Esophagus muscularis mucosa (tissue), 4 donors: ENCODE measurements around the gene ARL17B. TPM values are rescaled to one million over a fixed set of nuclear protein-coding genes. Genes with fewer than 3 reads are reported as not detected.
"Not testable (repeated sequence)": the region's sequence is repeated elsewhere in the genome, so short reads cannot be mapped to it uniquely, and the experiment has no call there.

Experiments
- DNase-seq: peaks from one replicate; pipeline ENCODE4 v3.0.0-alpha.2; 2017; ENCODE audit errors: extremely low spot score
- H3K27ac ChIP-seq, 4 donors: fragments of 200-600 bp; sonication (generic); replicated peaks in 1 of 4; 1 replicate in 3 of 4; 2 replicates in 1 of 4; pipeline ENCODE4 v1.5.1; 2016 to 2019; ENCODE audit warnings: mild to moderate bottlenecking in 1 of 4
- H3K27me3 ChIP-seq, 4 donors: fragments of 200-600 bp; sonication (generic); one replicate each; pipeline versions ENCODE4 v1.5.1 to v1.6.0; 2016 to 2019
- H3K36me3 ChIP-seq, 4 donors: fragments of 200-600 bp; sonication (generic); one replicate each; pipeline ENCODE4 v1.5.1; 2016 to 2019
- H3K4me1 ChIP-seq, 4 donors: fragments of 200-600 bp; sonication (generic); one replicate each; pipeline ENCODE4 v1.5.1; 2016 to 2019
- H3K4me3 ChIP-seq, 4 donors: fragments of 200-600 bp; sonication (generic); 1 replicate in 2 of 4; 2 replicates in 2 of 4; pipeline ENCODE4 v1.5.1; 2016 to 2019; ENCODE audit warnings: mild to moderate bottlenecking in 4 of 4, moderate library complexity in 1 of 4
- H3K9me3 ChIP-seq, 4 donors: fragments of 200-600 bp; sonication (generic); 1 replicate in 3 of 4; 2 replicates in 1 of 4; pipeline ENCODE4 v1.5.1; 2016 to 2019
- WGBS: methylation state at CpG from one replicate; pipeline ENCODE4 v1.1.5; 2018; 5-methylcytosine and 5-hydroxymethylcytosine counted together
- intact Hi-C: fragments of 100-400 bp; cut with DNase I; formaldehyde crosslinking; loops from one replicate; pipeline ENCODE4 v1.15.1; 2023
- total RNA-seq, 4 donors: library from RNA; depleted of rRNA; stranded (reverse); fragments of >200 nt; gene quantifications; one replicate each; pipeline versions ENCODE4 v1.1.0 to v1.2.1, GENCODE V29; 2016

ARL17B gene
- total RNA-seq, 4 donors from 2014 or later = 6.9 to 19.4 (median 15.4) TPM

DNA sequence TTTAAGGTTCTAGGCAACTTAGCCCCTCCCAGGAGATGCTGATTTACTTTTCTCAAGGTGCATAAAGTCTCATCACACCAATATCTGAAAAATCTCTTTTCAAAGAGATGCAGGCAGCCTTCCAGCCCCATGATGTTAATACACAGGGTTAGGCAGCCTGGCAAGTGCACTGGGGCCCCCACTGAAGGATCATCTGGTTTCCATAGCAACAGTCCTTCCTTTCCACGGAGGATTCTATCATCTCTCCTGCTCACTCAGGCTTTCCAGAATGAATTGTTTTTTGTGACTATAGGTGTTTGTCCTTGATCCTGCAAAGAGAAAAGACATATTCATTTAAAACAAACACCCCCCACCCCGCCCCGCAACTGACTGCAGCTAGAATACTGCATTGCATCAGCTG lies 6.0 kb upstream of the ARL17B start:
- H3K9me3 ChIP-seq, intact Hi-C loops, DNase-seq, H3K36me3 ChIP-seq, H3K4me1 ChIP-seq, H3K4me3 ChIP-seq, H3K27ac ChIP-seq, H3K27me3 ChIP-seq: not testable (repeated sequence)
- WGBS = no CpG with 5 or more reads among the region's 3 CpGs

DNA sequence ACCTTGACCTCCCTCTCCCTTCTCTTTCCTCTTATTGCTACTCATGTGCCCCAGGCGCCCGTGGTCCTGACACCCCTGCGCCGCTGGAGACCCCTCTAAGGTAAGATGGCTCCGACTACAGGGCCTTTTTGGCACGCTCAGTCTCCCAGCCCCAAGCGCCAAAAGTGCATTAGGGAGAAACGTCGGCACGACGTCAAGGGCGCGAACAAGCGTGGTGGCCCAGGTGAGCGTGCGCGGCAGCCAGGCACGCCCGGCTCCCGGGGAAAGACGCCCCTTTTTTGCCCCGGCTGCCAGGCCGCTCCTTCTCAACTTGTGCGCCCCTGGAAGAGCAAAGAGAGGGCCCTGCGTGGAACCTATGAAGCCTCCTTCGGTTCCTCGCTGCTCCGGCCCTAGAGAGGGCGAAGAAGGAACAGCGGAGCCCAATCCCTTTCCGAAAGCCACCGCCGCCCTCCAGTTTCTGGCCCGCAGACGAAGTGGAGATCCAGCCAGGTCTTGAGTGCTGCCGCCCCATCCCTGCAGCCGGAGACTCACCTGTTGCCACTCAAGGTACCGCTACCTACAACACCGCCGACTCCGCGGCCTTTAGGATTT lies 326 bp downstream of the ARL17B start:
- intact Hi-C loops, H3K27me3 ChIP-seq, H3K27ac ChIP-seq, H3K36me3 ChIP-seq, DNase-seq, H3K9me3 ChIP-seq, H3K4me1 ChIP-seq: not testable (repeated sequence)
- no CpG with 5 or more reads among the region's 42 CpGs for WGBS
- H3K4me3 ChIP-seq = peak overlapping the region in 2 of 4 donors; percentile 24 to 33

DNA sequence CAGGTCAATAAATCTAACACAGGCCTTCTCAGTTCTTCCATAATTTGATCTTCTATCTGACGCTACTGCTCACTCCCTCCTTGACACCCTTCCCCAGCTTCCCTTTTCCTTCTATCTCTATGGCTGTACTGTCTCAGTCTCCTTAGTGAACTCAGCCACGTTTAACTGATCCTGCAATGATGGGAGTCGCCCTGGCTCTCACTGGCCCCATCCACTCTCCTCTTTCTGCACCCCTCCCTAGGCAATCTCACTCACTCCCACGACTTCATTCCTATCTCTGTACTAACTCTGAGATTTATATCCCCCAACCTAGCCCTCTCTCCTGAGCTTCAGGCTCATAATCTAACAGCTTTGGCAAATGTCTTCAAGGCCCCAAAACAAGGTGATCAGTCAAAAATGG lies 7.7 kb downstream of the ARL17B start:
- intact Hi-C loops, H3K9me3 ChIP-seq, H3K36me3 ChIP-seq, H3K27me3 ChIP-seq, H3K27ac ChIP-seq, DNase-seq, H3K4me3 ChIP-seq, H3K4me1 ChIP-seq: not testable (repeated sequence)
- no CpG with 5 or more reads among the region's 4 CpGs for WGBS

DNA sequence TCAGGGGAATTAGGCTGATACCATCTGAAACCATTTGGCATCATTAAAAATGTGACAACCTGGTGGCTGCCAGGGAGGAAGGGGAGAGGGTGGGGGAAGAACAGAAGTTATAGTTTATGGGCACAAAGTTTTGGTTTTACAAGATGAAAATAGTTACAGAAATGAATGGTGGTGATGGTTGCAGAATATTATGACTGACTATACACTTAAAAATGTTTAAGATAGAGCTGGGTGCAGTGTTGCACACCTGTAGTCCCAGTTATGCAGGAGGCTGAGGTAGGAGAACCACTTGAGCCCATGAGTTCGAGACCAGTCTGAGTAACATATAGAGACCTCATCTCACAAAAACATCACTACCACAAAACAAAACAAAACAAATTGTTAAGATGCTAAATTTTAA lies 12.5 kb downstream of the ARL17B start:
- H3K9me3 ChIP-seq, H3K4me3 ChIP-seq, H3K27me3 ChIP-seq, DNase-seq, H3K27ac ChIP-seq, H3K4me1 ChIP-seq, intact Hi-C loops, H3K36me3 ChIP-seq: not testable (repeated sequence)
- no CpG with 5 or more reads among the region's 1 CpG for WGBS

DNA sequence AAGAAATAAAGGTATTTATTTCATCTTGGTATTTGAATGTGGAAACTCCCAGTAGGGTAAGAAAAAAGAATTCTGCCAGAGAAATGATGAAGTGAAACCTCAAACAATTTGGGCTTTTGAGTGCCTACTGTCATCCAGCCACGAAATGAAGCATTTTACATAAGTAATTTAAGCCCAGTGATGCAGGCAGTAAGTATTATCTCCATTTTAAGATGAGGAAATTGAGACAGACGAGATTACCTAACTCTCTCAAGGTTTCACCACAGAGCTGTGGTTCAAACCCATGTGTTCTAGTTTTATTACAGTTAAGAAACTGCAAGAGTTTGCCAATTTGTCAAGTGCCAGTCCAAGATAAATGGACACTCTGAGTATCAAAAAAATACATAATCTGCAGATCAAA lies 13.2 kb downstream of the ARL17B start:
- no CpG with 5 or more reads among the region's 2 CpGs for WGBS
- H3K27me3 ChIP-seq, H3K27ac ChIP-seq, H3K36me3 ChIP-seq, H3K9me3 ChIP-seq, intact Hi-C loops, H3K4me1 ChIP-seq, H3K4me3 ChIP-seq, DNase-seq: not testable (repeated sequence)

DNA sequence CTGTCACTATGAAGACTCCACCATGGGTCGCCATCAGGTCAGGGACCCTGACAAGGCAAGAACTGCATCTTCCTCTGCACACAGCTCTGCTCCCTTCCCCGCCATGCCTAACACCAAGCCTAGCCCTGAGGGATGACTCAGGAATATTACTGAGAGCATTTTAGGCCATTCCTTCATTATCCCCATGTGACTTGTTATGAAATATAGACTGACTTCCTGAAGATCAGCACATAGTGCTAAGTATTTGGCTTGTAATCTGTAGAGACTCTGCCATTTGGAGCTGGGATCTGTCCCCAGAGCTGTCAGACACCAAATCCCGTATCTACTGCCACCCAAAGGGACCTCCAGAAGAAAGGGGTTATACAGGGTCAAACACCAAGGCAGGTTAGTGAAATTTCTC lies 19.4 kb downstream of the ARL17B start:
- H3K9me3 ChIP-seq, H3K4me3 ChIP-seq, H3K36me3 ChIP-seq, H3K27ac ChIP-seq, intact Hi-C loops, H3K4me1 ChIP-seq, DNase-seq, H3K27me3 ChIP-seq: not testable (repeated sequence)
- no CpG with 5 or more reads among the region's 3 CpGs for WGBS

DNA sequence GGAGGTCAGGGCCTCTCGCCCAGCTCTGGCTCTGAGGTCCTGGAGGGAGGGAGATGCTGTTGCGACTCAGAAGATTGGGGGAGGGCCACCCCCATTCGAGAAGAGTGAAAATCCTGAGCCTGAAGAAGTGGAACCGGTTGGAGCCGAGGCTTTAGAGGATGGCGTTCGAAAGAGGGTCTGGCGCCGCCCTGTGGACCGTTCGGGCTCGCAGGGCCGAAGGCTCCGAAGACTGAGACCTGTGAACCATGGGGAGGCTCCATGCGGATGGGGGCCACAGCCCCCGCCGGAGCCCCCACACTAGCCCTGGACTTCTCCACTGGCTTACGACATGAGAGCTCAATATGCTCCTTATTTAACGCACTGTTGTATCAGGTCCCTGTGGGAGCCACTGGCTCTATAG lies 20.3 kb downstream of the ARL17B start:
- H3K27ac ChIP-seq, H3K9me3 ChIP-seq, H3K36me3 ChIP-seq, H3K27me3 ChIP-seq, H3K4me3 ChIP-seq, H3K4me1 ChIP-seq, DNase-seq, intact Hi-C loops: not testable (repeated sequence)
- no CpG with 5 or more reads among the region's 19 CpGs for WGBS

DNA sequence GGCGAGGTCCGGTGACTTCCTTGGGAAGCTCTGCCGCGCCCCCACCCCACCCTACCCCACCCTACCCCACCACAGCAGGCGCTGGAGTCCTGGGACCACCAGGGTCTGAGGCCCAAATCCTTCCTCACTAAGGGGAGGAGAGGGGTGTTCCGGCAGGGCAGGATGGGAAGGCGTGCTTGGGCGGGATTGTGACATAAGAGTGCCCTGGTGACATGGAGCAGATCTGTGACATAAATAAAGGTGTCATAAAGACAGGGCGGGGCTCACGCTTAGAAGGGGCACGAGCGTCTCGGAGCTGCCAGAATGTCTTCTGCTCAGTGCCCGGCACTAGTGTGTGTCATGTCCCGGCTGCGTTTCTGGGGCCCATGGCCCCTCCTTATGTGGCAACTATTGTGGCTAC lies 66.7 kb downstream of the ARL17B start, which contains the start of gene LRRC37A:
Gene LRRC37A, plus strand, starts transcription at position 301 of the 400 bp plus-strand sequence. Its CDS starts 3 bp downstream, at position 304.
- H3K9me3 ChIP-seq, H3K27me3 ChIP-seq, H3K36me3 ChIP-seq, H3K4me3 ChIP-seq, DNase-seq, intact Hi-C loops, H3K4me1 ChIP-seq, H3K27ac ChIP-seq: not testable (repeated sequence)
- WGBS = no CpG with 5 or more reads among the region's 16 CpGs

DNA sequence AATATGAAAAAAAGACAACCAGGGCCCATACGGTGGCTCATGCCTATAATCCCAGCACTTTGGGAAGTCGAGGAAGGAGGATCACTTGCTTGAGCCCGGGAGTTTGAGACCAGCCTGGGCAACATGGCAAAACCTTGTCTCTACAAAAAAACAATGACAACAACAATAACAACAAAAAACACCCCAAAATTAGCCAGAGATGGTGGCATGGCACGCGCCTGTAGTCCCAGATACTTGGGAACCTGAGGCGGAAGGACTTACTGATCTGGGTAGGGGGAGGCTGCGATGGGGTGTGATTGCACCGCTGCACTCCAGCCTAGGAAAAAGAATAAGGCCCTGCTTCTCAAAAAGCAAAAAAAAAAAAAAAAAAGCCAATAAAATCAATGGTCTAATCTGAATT lies 69.9 kb downstream of the ARL17B start:
- H3K27me3 ChIP-seq, intact Hi-C loops, DNase-seq, H3K9me3 ChIP-seq, H3K4me1 ChIP-seq, H3K4me3 ChIP-seq, H3K36me3 ChIP-seq, H3K27ac ChIP-seq: not testable (repeated sequence)
- 90% methylated on average over 8 of the region's 8 CpGs for WGBS

DNA sequence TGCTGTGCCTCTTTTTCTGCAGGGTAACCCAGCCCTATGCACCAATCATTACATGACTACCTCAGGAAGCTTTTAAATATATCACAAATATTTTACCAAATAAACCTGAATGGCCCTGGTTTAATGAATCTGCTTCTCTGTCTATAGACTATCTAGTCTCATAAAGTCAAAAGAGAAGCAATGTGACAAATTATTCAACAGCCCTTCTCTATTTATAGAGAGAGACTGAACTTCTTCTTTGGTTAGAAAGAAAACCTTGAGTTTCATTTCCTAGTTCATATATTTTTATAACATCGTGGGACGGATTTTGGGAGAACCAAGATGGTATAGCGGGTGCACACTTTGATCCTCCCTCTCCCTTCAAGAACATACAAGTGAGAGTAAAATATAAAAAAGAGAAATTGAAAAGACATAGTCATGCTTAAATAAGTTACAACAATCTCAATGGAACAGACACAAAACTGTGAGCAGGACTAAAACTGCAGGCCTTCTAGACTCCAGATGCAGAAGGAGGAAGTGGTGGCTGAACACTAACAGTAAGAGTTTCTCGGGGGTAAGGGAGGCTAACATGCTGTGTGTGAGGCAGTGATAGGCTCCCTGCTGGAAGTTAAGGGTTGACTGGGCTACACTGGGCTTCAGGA lies 70.5 kb downstream of the ARL17B start:
- H3K27ac ChIP-seq, H3K4me1 ChIP-seq, H3K36me3 ChIP-seq, H3K4me3 ChIP-seq, intact Hi-C loops, H3K27me3 ChIP-seq, H3K9me3 ChIP-seq, DNase-seq: not testable (repeated sequence)
- 80% methylated on average over 4 of the region's 4 CpGs for WGBS

DNA sequence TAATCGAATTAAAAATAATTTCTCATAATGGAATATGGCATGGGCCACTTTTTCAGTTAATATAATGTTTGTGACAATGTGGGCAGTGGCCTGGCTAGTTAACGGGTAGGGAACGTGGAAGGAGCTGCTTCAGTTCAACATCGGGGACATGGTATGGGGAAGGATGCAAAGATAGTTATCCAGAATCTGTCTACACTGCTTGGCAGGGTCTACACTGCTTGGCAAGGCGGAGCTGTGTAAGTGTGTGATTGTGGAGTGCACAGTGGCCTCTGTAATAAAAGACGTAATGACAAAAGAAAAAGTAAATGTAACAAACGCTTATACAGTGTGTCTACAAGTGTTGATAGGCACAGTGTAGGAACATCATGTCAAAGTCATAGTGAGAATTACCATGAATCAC lies 74.0 kb downstream of the ARL17B start:
- intact Hi-C loops = loop anchor here (10.0 kb wide), 1 partner anchor 283 kb away; no protein-coding TSS in a partner anchor
- not testable (repeated sequence) for H3K4me1 ChIP-seq, H3K27me3 ChIP-seq, H3K9me3 ChIP-seq, DNase-seq, H3K4me3 ChIP-seq, H3K27ac ChIP-seq, H3K36me3 ChIP-seq
- WGBS = 84% methylated on average over 7 of the region's 7 CpGs
